AG04449 (cell line): ENCODE measurements around the gene PCYT1B.
A peak's percentile ranks its signal among the peaks of the same experiment; 100 is the strongest.

Experiments
- CTCF ChIA-PET: fragments of 350-600 bp; formaldehyde crosslinking; extraction: SDS; loops from one replicate; lab custom pipeline; 2021; ENCODE audit warnings: antibody characterized with exemption; lab: Yijun Ruan, JAX
- POLR2A ChIA-PET: fragments of 400-600, 350-600 bp; formaldehyde crosslinking; extraction: SDS; loops from one replicate; lab custom pipeline; 2020; ENCODE audit warnings: antibody characterized with exemption, inconsistent platforms; lab: Yijun Ruan, JAX
- DNase-seq: peaks from one replicate; pipeline ENCODE4 v3.0.0-alpha.2; 2010; ENCODE audit warnings: low read depth, low spot score
- H3K4me3 ChIP-seq: 2 replicates; pipeline ENCODE4 v1.5.1; 2011; ENCODE audit warnings: low read depth, mild to moderate bottlenecking, control low read depth, low read length
- TF ChIP-seq, protein P1 (sequence below): IDR thresholded peaks from one replicate; pipeline ENCODE4 v1.5.1; 2011; ENCODE audit warnings: mild to moderate bottlenecking, moderate library complexity, low read length, control low read depth, inconsistent platforms; ENCODE audit not compliant: insufficient read depth; ENCODE audit errors: missing control alignments

PCYT1B gene

DNA sequence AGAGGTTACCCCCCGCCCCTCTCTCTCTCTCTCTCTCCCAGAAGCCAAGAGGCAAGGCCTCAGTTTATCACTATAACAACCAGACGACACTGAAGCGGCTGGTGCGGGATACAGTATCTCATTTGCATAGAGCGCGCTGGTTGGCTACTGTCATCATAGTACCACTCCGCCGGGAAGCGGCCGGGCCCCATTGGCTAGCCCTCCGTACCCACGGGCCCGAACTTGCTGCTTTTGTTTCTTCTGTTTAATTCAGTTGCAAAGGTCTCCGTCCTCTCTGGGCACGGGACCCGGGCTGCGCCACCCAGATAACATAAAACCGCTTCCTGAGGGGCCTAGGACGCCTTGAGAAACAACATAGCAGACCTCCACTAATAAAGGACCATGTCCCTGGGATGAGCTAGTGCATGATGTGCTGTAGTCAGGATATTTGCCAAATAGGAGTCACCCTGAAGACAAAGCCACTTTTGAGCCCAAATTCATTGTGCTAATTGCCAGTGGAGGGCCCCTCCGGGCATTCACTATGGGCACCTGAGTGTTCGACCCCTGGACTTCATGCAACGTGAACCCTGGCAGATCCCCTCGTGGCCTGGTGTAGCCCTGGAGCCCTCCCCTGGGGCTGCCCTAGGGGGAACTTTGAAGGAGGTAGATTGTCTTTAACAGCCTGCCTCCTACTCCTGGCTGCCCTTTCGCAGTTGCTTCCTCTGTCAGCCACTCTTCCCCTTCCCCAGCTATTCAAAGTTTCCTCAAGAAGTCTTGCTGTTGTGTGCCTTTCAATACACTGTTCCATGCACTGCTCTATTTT, at the start of gene PCYT1B:
Gene PCYT1B, minus strand, starts transcription at position 91 of the 802 bp plus-strand sequence. CDS start 242 bp downstream, outside the sequence.
- ChIA-PET POLR2A (no interaction called here), CTCF (interaction anchor here (1.0 kb wide), 1 partner anchor 18 kb away, joined by 4 read pairs; no protein-coding TSS in a partner anchor)
- TF ChIP-seq, protein P1, sequence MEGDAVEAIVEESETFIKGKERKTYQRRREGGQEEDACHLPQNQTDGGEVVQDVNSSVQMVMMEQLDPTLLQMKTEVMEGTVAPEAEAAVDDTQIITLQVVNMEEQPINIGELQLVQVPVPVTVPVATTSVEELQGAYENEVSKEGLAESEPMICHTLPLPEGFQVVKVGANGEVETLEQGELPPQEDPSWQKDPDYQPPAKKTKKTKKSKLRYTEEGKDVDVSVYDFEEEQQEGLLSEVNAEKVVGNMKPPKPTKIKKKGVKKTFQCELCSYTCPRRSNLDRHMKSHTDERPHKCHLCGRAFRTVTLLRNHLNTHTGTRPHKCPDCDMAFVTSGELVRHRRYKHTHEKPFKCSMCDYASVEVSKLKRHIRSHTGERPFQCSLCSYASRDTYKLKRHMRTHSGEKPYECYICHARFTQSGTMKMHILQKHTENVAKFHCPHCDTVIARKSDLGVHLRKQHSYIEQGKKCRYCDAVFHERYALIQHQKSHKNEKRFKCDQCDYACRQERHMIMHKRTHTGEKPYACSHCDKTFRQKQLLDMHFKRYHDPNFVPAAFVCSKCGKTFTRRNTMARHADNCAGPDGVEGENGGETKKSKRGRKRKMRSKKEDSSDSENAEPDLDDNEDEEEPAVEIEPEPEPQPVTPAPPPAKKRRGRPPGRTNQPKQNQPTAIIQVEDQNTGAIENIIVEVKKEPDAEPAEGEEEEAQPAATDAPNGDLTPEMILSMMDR: no peak
- H3K4me3 ChIP-seq: peak within 1 kb of the TSS; percentile 29
- DNase-seq: no peak

DNA sequence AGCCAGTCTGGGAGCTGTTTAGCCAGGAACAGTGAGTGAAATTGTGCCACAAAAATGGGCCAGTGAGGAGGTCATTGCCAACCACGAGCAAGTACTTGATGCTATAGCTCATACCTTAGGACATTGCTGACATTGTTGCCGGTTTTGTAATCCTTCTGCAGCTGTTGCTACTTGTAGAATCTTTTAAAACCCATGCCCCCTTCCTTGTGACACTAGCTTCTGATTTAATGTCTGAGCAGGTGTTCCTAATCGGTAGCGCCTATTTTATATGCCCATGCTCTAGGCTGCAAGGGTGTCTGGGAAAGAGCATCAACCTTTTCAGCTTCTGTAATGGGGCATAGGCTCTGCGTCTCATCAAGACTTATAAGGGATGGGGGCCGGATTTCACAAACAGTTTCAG, 49.1 kb upstream of the PCYT1B start:
- POLR2A ChIA-PET: no interaction called here
- no peak overlapping the region for H3K4me3 ChIP-seq
- TF ChIP-seq, protein P1: no peak
- CTCF ChIA-PET: interaction anchor here (0.5 kb wide), 1 partner anchor 267 kb away, joined by 3 read pairs; no protein-coding TSS in a partner anchor
- no peak for DNase-seq

DNA sequence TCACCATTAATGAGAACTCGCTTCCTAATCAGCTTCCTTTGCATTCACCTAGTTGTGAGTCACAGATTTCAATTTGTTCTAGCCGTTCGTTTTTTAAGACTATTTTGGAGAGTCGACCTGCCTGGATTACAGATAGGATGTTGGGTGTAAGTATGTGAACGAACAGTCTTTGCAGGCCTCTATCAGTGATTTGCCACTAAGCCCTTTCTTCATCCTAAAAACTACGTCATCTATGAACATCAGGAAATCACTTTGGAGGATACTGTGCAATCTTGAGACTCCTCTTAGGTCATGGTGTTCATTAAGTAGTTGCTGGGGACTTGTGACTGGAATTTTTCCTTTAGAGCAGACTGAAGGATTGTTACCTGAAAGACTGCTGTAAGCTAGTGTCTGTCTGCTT, 47.7 kb upstream of the PCYT1B start:
- DNase-seq: no peak
- ChIA-PET CTCF (no interaction called here), POLR2A (no interaction called here)
- TF ChIP-seq, protein P1: no peak
- H3K4me3 ChIP-seq: peak overlapping the region; percentile 70

DNA sequence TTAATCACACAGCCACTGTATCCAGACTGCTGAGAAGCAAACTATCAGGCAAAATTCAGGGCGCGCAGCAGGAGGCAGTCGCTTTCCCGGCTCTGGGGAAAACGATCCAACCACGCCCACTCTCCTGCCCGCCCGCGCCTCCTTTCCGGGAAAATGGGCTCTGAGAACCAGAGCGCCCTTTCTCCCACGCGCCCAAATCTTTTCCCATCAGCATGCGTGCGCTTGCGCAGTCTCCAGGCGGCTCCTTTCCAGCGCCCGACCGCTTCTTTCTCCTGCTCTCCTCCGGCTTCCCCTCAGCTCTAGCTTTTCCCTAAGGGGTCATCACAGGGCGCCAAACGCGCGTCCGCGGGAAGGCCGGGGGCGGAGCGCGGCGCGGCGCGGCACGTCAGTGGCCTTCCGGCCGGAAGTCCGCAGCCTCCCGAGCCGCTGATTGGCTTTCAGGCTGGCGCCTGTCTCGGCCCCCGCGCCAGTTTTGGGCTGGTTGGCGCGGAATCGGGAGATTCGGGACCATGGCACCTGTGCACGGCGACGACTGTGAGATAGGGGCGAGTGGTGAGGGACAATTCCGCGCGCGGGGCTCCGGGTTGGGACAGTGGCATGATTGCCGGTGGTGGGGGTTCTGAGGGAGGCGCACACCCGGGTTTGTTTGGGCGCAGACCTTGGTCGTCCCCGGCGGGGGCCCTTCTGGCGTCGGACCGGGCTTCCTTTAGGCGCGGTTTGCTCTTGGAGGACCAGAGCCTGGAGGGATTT, 46.5 kb upstream of the PCYT1B start, which contains the start of gene POLA1:
Gene POLA1, plus strand, starts transcription at position 466 of the 750 bp plus-strand sequence. Its CDS starts 44 bp downstream, at position 510.
- TF ChIP-seq, protein P1: peak; percentile 30
- ChIA-PET POLR2A (no interaction called here), CTCF (interaction anchor here (0.6 kb wide), 1 partner anchor 17 kb away, joined by 3 read pairs; no protein-coding TSS in a partner anchor)
- DNase-seq: peak; percentile 79
- peak within 1 kb of the TSS; percentile 70 for H3K4me3 ChIP-seq

DNA sequence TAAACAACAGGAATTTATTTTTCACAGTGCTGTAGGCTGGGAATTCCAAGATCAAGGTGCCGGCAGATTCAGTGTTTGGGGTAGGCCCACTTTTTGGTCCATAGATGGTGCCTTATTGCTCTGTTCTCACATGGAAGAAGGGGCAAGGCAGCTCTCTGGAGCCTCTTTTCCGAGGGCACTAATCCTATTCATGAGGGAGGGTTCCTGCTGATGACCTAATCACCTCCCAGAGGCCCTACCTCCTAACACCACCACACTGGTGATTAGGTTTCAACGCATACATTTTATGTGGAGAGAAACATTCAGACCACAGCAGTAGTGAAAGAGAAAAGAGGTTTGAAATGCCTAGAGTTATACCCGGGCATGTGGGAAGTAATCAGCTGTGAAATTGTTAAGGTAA, 45.2 kb upstream of the PCYT1B start:
- no peak for DNase-seq
- ChIA-PET CTCF (interaction anchor here (0.8 to 1.2 kb wide), 3 partner anchors 16 to 297 kb away, joined by 3 to 4 read pairs (median 4); no protein-coding TSS in a partner anchor), POLR2A (no interaction called here)
- no peak overlapping the region for H3K4me3 ChIP-seq
- TF ChIP-seq, protein P1: no peak
